ENCODE data around the gene SNAP47. TPM values are rescaled to one million over a fixed set of nuclear protein-coding genes. Genes with fewer than 3 reads are reported as not detected.
"Not testable (repeated sequence)": the region's sequence is repeated elsewhere in the genome, so short reads cannot be mapped to it uniquely, and the experiment has no call there.

SNAP47 gene, protein sequence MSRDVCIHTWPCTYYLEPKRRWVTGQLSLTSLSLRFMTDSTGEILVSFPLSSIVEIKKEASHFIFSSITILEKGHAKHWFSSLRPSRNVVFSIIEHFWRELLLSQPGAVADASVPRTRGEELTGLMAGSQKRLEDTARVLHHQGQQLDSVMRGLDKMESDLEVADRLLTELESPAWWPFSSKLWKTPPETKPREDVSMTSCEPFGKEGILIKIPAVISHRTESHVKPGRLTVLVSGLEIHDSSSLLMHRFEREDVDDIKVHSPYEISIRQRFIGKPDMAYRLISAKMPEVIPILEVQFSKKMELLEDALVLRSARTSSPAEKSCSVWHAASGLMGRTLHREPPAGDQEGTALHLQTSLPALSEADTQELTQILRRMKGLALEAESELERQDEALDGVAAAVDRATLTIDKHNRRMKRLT
- polyA plus RNA-seq (2012; ENCODE audit: low read depth, missing spikeins) = 21.8 TPM

DNA sequence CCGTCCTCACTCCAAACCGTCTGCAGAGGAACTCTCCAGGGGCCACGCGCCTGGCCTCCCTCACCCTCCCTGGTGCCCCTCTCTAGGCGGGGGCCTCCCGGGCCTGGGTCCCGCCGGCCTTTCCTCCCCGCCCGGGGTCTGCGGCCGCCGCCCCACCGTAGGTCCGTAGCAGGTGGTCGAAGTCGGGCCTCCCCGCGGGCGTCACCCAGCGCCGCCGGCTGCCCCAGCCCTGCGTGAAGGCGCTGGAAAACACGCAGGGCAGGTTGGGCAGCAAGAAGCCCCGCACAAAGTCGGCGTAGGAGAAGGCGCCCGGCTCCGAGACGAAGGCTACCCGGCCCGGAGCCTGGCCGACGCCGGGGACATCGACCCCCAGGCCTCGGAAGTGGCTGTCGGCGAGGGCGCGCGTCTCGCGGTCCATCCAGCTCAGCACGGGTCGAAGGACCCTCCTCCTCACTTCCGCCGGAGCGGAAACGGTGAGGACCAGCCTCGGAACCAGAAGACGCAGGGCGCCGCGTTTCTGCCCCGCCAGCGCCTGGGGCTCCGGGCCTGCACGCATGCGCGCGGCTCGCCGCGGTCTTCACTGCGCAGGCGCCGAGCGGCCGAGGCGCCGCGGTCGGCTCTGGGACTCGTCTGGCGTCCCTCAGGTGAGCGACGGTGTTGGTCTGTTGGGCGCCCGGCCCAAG is at the start of gene SNAP47, which contains the start of gene JMJD4:
Gene SNAP47, plus strand, starts transcription at position 580 of the 683 bp plus-strand sequence. CDS start 12,302 bp downstream, outside the sequence.
Gene JMJD4, minus strand, starts transcription at position 447 of the 683 bp plus-strand sequence. Its CDS starts 29 bp downstream, at position 418.
- FAIRE-seq = peak; percentile 97
- peak; percentile 97 for DNase-seq (ENCODE audit: insufficient read length, low spot score)
- peak; percentile 72 for TF ChIP-seq POLR2A (IDR thresholded peaks at IDR 0.05; ENCODE audit: low read depth, low read length)
- TF ChIP-seq POLR2AphosphoS5 (IDR thresholded peaks at IDR 0.05; ENCODE audit: low read depth, low read length) = peak; percentile 84
- TF ChIP-seq TAF1 (IDR thresholded peaks at IDR 0.05; ENCODE audit: low read depth, low read length) = no peak; the same call in 1 of the 2 replicates
- no peak for TF ChIP-seq SPI1 (IDR thresholded peaks at IDR 0.05; ENCODE audit: low read depth, low read length)
- peak; percentile 37 for TF ChIP-seq PAX5 (IDR thresholded peaks at IDR 0.05; ENCODE audit: insufficient read depth, low read length, severe bottlenecking)
- TF ChIP-seq POU2F2 (IDR thresholded peaks at IDR 0.05; ENCODE audit: low read depth, low read length) = peak; percentile 86

DNA sequence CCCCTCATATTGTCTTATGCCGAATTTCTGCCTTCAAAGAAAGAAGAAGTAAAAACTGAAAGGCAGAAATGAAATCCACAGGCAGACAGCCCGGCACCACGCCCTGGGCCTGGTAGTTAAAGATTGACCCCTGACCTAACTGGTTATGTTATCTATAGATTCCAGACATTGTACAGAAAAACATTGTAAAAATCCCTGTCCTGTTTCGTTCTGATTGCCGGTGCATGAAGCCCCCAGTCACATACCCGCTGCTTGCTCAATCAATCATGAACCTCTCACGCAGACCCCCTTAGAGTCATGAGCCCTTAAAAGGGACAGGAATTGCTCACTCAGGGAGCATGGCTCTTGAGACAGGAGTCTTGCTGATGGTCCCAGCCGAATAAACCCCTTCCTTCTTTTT is 49.4 kb upstream of the SNAP47 start:
- FAIRE-seq (no peak), DNase-seq (ENCODE audit: insufficient read length, low spot score) (no peak)
- TF ChIP-seq POLR2A (IDR thresholded peaks at IDR 0.05; ENCODE audit: low read depth, low read length) = no peak
- no peak for TF ChIP-seq PAX5 (IDR thresholded peaks at IDR 0.05; ENCODE audit: insufficient read depth, low read length, severe bottlenecking)
- TF ChIP-seq TAF1 (IDR thresholded peaks at IDR 0.05; ENCODE audit: low read depth, low read length) = no peak
- no peak for TF ChIP-seq SPI1 (IDR thresholded peaks at IDR 0.05; ENCODE audit: low read depth, low read length)
- TF ChIP-seq POU2F2 (IDR thresholded peaks at IDR 0.05; ENCODE audit: low read depth, low read length) = no peak
- no peak for TF ChIP-seq POLR2AphosphoS5 (IDR thresholded peaks at IDR 0.05; ENCODE audit: low read depth, low read length)

DNA sequence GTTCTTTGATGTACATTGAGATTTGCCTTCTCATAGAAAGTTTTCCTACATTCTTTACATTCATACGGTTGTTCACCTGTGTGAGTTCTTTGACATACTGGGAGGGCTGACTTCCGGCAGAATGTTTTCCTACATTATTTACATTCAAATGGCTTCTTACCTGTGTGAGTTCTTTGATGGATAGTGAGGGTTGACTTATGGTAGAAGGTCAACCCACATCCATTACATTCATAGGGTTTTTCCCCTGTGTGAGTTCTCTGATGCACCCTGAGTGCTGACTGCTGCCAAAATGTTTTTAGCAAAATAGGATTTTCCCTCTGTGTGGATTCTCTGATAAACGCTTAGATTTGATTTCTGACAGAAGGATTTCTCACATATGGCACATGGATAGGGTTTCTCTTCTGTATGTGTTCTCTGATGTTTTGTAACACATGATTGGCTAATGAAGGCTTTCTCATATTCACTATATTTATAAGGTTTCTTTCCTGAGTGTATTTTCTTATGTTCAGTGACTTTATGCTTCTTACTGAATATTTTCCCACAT is 37.8 kb upstream of the SNAP47 start:
- FAIRE-seq = no peak
- no peak for DNase-seq (ENCODE audit: insufficient read length, low spot score)
- TF ChIP-seq POLR2AphosphoS5 (IDR thresholded peaks at IDR 0.05; ENCODE audit: low read depth, low read length) (no peak), TAF1 (IDR thresholded peaks at IDR 0.05; ENCODE audit: low read depth, low read length) (no peak), POU2F2 (IDR thresholded peaks at IDR 0.05; ENCODE audit: low read depth, low read length) (no peak), SPI1 (IDR thresholded peaks at IDR 0.05; ENCODE audit: low read depth, low read length) (no peak), PAX5 (IDR thresholded peaks at IDR 0.05; ENCODE audit: insufficient read depth, low read length, severe bottlenecking) (no peak), POLR2A (IDR thresholded peaks at IDR 0.05; ENCODE audit: low read depth, low read length) (no peak)

DNA sequence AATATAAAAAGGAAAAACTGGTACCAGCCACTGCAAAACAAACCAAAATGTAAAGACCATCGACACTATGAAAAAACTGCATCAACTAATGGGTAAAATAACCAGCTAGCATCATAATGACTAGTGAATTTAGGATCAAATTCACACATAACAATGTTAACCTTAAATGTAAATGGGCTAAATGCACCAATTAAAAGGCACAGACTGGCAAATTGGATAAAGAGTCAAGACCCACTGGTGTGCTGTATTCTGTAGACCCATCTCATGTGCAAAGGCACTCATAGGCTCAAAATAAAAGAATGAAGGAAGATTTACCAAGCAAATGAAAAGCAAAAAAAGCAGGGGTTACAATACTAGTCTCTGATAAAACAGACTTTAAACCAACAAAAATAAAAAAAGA is 33.6 kb upstream of the SNAP47 start:
- DNase-seq (ENCODE audit: insufficient read length, low spot score); FAIRE-seq: not testable (repeated sequence)

DNA sequence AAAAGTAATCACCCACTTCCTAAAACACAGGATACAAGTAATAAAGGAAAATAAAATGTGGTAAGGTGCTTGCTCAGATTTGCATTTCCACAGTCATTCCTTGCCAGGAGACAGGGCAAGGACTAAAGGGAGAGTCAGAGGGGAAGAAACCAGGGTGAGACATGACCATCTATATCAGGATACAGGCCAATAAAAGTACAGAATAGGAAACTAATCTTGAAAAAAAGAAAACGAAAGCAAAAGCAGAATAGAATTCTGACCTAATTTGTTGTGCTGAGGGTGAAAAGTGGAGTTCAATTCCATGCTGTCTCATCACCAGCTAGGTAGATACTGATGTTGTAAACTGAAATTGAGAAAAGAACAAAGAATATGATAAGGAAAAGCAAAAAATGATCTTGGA is 27.4 kb upstream of the SNAP47 start:
- FAIRE-seq (no peak), DNase-seq (ENCODE audit: insufficient read length, low spot score) (no peak)
- no peak for TF ChIP-seq POLR2A (IDR thresholded peaks at IDR 0.05; ENCODE audit: low read depth, low read length)
- TF ChIP-seq POLR2AphosphoS5 (IDR thresholded peaks at IDR 0.05; ENCODE audit: low read depth, low read length) = no peak
- TF ChIP-seq SPI1 (IDR thresholded peaks at IDR 0.05; ENCODE audit: low read depth, low read length) = no peak
- no peak for TF ChIP-seq TAF1 (IDR thresholded peaks at IDR 0.05; ENCODE audit: low read depth, low read length)
- no peak for TF ChIP-seq PAX5 (IDR thresholded peaks at IDR 0.05; ENCODE audit: insufficient read depth, low read length, severe bottlenecking)
- no peak for TF ChIP-seq POU2F2 (IDR thresholded peaks at IDR 0.05; ENCODE audit: low read depth, low read length)

DNA sequence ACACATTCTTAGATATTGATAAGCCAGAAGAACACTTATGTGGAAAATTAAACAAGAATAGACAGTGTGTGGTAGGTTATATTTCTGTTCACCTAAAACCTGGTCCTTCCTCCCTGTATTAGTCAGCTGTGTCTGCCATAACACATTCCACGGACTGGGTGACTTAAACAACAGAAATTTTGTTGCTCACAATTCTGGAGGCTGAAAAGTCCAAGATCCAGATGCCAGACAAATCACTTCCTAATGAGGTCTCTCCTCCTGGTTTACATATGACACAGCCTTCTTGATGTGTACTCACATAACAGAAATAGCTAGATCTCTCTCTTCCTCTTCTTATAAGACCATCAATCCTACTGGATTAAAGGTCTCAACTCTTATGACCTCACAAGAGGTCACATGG is 25.8 kb upstream of the SNAP47 start:
- FAIRE-seq (no peak), DNase-seq (ENCODE audit: insufficient read length, low spot score) (no peak)
- TF ChIP-seq TAF1 (IDR thresholded peaks at IDR 0.05; ENCODE audit: low read depth, low read length) = no peak
- TF ChIP-seq PAX5 (IDR thresholded peaks at IDR 0.05; ENCODE audit: insufficient read depth, low read length, severe bottlenecking) = no peak
- TF ChIP-seq SPI1 (IDR thresholded peaks at IDR 0.05; ENCODE audit: low read depth, low read length) = no peak
- no peak for TF ChIP-seq POLR2A (IDR thresholded peaks at IDR 0.05; ENCODE audit: low read depth, low read length)
- TF ChIP-seq POLR2AphosphoS5 (IDR thresholded peaks at IDR 0.05; ENCODE audit: low read depth, low read length) = no peak
- TF ChIP-seq POU2F2 (IDR thresholded peaks at IDR 0.05; ENCODE audit: low read depth, low read length) = no peak

DNA sequence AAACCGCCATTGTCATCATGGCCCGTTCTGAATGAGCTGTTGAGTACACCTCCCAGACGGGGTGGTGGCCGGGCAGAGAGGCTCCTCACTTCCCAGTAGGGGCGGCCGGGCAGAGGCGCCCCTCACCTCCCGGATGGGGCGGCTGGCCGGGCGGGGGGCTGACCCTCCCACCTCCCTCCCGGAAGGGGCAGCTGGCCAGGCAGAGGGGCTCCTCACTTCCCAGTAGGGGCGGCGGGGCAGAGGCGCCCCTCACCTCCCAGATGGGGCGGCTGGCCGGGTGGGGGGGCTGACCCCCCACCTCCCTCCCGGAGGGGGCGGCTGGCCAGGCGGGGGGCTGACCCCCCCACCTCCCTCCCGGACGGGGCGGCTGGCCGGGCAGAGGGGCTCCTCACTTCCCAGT is 24.8 kb upstream of the SNAP47 start:
- not testable (repeated sequence) for DNase-seq (ENCODE audit: insufficient read length, low spot score)

DNA sequence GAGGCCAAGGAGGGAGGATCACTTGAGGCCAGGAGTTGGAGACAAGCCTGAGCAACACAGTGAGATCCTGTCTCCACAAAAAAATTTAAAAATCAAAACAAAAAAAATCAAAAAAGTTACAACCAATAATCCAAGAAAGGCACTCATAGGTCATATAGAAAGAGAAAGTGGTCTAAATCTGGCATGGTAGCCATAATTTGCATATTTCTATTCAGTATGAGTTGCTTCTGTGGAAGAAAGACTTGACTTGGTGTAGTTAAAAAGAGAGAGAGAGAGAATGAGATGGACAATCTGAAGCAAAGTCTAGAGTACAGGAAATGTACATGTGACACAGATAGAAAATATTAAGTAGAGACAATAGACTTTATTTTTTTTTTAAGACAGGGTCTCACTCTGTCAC is 22.6 kb upstream of the SNAP47 start:
- TF ChIP-seq POLR2AphosphoS5 (IDR thresholded peaks at IDR 0.05; ENCODE audit: low read depth, low read length) (no peak), POU2F2 (IDR thresholded peaks at IDR 0.05; ENCODE audit: low read depth, low read length) (0 out of 2 replicates have a peak, but pooled peaks have one; percentile 32), TAF1 (IDR thresholded peaks at IDR 0.05; ENCODE audit: low read depth, low read length) (no peak), POLR2A (IDR thresholded peaks at IDR 0.05; ENCODE audit: low read depth, low read length) (no peak), PAX5 (IDR thresholded peaks at IDR 0.05; ENCODE audit: insufficient read depth, low read length, severe bottlenecking) (no peak), SPI1 (IDR thresholded peaks at IDR 0.05; ENCODE audit: low read depth, low read length) (no peak)
- no peak for DNase-seq (ENCODE audit: insufficient read length, low spot score)
- FAIRE-seq = no peak

More for the DNA sequence above, 24.8 kb upstream of the SNAP47 start:
- not testable (repeated sequence) for FAIRE-seq

DNA sequence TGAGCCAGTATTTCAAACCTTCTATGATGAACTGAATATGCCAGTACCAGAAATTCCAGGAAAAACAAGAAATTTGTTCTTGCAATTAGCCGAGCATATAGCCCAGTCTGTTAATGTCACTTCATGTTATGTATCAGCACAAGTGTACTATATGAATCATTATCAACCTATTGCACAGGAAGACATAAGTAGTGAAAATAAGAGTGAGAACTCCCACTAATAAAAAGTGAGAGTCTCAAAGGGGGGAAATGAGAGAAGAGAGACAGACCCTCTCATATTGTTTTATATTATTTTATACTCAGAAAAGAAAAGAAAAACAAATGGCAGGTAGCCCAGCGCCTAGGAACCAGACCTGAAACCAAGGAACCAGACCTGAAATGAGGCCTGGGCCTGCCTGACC is 16.3 kb upstream of the SNAP47 start:
- FAIRE-seq (no peak), DNase-seq (ENCODE audit: insufficient read length, low spot score) (no peak)
- TF ChIP-seq SPI1 (IDR thresholded peaks at IDR 0.05; ENCODE audit: low read depth, low read length) (no peak), POU2F2 (IDR thresholded peaks at IDR 0.05; ENCODE audit: low read depth, low read length) (no peak), POLR2A (IDR thresholded peaks at IDR 0.05; ENCODE audit: low read depth, low read length) (no peak), TAF1 (IDR thresholded peaks at IDR 0.05; ENCODE audit: low read depth, low read length) (no peak), PAX5 (IDR thresholded peaks at IDR 0.05; ENCODE audit: insufficient read depth, low read length, severe bottlenecking) (no peak), POLR2AphosphoS5 (IDR thresholded peaks at IDR 0.05; ENCODE audit: low read depth, low read length) (no peak)

All from GM12891 (cell line).